GM19324 (cell line): ENCODE results near the gene CACNA1E.
"Not testable (repeated sequence)": the region's sequence is repeated elsewhere in the genome, so short reads cannot be mapped to it uniquely, and the experiment has no call there.

Source experiments
- ATAC-seq: cut with Tn5 transposase; IDR thresholded peaks from one replicate; pipeline ENCODE4 v1.9.1; 2021; ENCODE audit warnings: mild to moderate bottlenecking, moderate library complexity; ENCODE audit not compliant: unreplicated experiment, low FRiP score

Gene CACNA1E

DNA sequence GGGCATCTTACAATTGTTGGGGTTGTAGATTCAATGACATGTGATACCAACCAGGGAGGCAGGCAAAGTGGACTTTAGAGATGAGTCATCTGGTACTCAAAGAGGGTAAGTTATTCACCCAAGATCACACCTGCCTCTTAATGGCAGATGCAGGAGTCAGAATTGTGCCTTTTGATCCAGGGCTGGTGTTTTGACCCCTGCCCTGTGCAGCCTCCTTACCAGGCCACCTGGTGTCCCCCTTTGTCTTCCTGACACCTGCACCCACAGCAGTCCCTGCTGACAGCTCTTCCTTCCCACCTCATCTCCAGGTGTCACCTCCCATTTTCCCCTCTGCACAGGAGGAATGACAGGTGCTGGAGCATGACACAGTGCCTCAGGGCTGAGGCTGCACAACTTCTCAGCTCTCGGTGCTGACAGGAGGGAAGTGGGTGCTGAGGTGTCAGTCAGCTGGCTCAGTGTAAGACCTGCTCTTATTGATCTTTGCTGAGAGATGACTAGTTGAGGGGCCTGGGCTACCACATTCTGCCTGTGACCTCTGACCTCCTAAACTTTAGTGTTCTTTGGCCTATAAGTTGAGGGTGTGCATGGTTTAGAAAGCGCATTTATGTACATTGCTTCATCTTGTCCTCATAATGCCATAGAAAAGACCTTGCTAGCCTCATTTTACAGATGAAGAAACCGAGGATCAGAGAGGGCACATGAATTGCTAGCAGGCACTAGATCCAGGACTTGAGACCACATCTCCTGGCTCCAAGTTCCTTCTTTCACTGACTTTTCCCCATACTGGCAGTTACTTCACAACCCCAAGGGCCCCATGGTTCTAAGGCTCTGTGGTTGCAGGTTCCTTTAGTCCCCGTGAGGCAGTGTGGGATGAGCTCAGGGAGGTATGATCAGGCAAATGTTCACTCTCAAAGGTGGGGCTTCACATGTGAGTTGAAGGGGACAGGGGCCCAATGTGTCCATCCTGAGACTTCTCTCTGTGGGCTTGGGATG is 31.3 kb downstream of the CACNA1E start:
- peak; percentile 80 for ATAC-seq

GRCh38 chr1:181516706-181517105 is 33.4 kb downstream of the CACNA1E start:
- ATAC-seq: no peak

GRCh38 chr1:181517181-181517875 is 34.0 kb downstream of the CACNA1E start:
- ATAC-seq: no peak

DNA sequence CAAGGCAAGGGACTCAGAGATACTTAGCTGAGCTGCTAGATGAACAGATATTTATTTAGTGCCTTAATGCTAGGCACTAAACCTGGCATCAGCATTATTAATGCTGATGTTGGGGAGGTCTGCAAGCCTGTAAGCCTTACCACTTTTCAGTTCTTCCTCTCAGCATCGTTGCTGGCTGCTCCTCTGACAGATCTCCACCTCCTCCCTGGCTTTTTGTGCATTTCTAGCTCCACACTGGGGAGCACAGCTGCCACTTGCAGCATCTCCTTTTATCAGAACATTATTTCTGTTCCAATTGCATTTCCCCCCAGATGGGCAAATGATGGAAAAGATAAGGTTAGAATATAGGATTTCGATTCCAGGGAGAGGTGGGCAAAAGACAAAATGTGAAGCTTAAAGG is 34.8 kb downstream of the CACNA1E start:
- ATAC-seq: no peak

DNA sequence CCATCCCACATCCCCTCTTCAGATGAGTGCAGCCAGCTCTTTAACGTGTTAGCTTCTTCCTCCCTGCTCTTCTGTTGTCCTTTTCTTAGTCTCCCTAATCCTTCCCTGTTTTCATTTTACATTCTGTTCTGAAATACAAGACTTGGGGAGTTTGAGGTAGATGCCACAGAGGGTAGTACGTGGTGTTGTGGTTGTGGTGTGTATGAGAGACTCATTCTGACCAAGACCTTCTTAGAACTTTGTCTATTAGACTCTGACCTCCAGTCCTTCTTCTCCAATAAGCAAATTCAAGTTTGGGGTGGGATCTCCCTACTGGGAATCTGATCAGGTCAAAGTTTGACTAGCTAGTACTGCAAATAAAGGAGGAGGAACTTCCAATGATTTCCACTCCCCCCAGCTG is 39.5 kb downstream of the CACNA1E start:
- no peak for ATAC-seq

GRCh38 chr1:181525104-181525721 is 41.9 kb downstream of the CACNA1E start:
- ATAC-seq: no peak

GRCh38 chr1:181528241-181528640 is 44.9 kb downstream of the CACNA1E start:
- not testable (repeated sequence) for ATAC-seq

- no peak for ATAC-seq
Measured at GRCh38 chr1:181531441-181531840, 48.1 kb downstream of the CACNA1E start.

GRCh38 chr1:181531951-181532600 is 48.8 kb downstream of the CACNA1E start:
- ATAC-seq: no peak

- ATAC-seq: no peak
Measured at GRCh38 chr1:181538836-181539235, 55.5 kb downstream of the CACNA1E start.

- ATAC-seq: no peak
Measured at GRCh38 chr1:181541458-181541857, 58.1 kb downstream of the CACNA1E start.

DNA sequence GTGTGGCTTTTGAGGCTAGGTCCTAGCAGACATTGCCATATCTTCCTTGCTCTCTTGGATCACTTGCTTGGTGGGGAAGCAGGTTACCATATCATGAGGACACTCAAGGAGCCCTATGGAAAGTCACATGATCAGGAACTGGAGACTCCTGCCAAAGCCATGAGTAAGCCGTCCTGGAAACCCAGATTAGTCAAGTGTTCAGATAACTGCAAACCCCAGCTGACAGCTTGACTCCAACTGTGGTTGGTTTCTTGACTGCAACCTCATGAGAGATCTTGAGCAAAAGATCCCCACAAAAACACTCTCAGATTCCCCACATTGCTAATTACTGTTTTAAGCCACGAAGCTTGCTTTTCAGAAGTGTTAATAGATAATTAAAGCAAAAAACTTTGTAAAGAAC is 58.6 kb downstream of the CACNA1E start:
- no peak for ATAC-seq

- ATAC-seq: not testable (repeated sequence)
Measured at GRCh38 chr1:181542406-181542805, 59.1 kb downstream of the CACNA1E start.

DNA sequence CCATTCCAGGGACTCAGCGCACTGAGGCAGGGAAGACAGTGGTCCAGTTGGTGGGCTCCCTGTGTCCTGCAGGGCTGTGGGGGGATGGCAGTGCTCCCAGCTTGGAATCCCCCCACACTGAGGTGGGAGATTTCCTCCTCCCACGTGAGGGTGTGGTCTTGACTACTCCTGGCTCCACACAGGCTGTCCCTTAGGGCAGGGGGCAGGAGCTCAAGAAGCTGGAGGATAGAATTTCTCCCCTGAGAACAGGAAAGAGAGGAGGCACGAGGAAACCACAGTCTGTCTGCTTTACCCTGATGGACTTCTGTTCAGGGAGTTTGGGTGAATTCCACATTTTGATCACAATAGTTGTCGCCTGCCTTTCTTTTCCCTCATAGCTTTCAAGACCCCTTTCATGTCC is 62.1 kb downstream of the CACNA1E start:
- no peak for ATAC-seq

- no peak for ATAC-seq
Measured at GRCh38 chr1:181548497-181548896, 65.2 kb downstream of the CACNA1E start.

GRCh38 chr1:181551249-181551648 is 67.9 kb downstream of the CACNA1E start:
- no peak for ATAC-seq

DNA sequence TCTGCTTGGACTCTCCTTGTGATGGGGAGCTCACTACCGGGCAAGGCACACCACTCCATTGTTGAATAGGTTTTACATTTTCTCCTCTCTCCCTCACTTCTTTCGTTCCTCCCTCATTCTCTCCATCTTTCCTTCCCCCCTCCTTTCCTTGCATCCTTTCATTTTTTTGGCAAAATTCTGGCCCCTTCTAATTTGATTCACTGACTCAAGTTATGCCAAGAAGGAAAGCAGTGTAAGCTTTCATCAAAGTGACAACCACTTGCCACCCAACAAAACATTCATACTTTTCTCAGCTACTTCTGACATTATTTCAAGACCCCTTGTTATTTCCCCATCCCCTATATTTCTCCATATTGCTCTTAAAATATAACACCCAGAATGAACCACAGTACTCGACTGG is 68.4 kb downstream of the CACNA1E start:
- no peak for ATAC-seq

DNA sequence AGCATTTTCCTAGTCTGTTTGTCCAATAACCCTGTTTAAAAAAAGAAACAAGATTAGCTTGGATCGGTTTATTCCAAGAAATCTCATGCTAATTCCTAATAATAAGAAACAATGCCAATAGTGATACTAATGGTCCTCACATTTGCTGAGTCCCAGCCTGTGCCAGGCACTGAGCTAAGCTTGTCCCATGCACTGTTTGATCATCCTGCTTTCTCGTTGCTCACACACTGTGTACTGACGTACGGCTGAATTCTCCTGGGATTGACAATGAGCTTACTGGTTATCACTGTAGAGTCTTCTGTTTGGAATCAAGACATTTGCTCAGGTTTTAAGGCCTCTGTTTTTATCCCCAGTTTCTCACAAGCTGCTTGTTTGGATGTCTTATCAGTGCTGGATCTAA is 71.1 kb downstream of the CACNA1E start:
- no peak for ATAC-seq

DNA sequence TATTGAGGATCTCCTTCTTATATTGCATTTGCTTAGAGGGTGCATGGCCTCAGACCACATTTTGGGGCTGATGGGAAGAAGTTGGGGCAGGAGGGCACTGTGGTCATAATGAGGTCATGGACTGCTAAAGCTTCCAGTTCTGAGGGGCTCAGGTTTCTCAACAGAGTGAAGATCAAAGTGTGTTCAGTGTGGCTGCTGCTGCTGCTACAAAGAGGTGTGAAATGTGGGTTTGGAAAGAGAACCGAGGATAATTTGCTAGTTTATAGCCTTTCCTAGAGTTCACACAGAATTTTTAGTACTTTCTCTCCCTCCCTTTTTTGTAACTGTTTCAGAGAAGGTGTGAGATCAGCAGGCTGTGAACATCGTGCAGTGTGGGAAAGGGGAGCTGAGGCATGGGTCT is 73.3 kb downstream of the CACNA1E start:
- no peak for ATAC-seq

GRCh38 chr1:181557313-181557712 is 74.0 kb downstream of the CACNA1E start:
- no peak for ATAC-seq

GRCh38 chr1:181558416-181558815 is 75.1 kb downstream of the CACNA1E start:
- no peak for ATAC-seq
